OCI-LY3 (cell line): ENCODE data around the gene LSS.

Experiments
- H2AFZ ChIP-seq: fragments of 200-600, 300-600 bp; shearing (Covaris generic); 2 replicates; pipeline ENCODE4 v1.6.0; 2014; ENCODE audit warnings: antibody characterized with exemption, low read depth, low read length
- H3K27ac ChIP-seq: fragments of 200-600, 300-600 bp; sonication (generic); 2 replicates; pipeline ENCODE4 v1.5.1; 2014; ENCODE audit warnings: mild to moderate bottlenecking, low read length, moderate library complexity, mixed read lengths
- H3K27me3 ChIP-seq: fragments of 200-600, 300-600 bp; sonication (generic); 2 replicates; pipeline ENCODE4 v1.6.1; 2014; ENCODE audit warnings: low read depth, low read length, mixed read lengths
- H3K36me3 ChIP-seq: fragments of 200-600, 300-600 bp; sonication (generic); replicated peaks from 2 replicates; pipeline ENCODE3; 2014; ENCODE audit warnings: low read depth, low read length, mixed read lengths
- H3K4me1 ChIP-seq: fragments of 300-600, 200-600 bp; sonication (generic); 2 replicates; pipeline ENCODE4 v1.6.1; 2014; ENCODE audit warnings: low read length, mixed read lengths
- H3K4me2 ChIP-seq: fragments of 200-600, 300-600 bp; sonication (generic); 2 replicates; pipeline ENCODE4 v1.6.1; 2014; ENCODE audit warnings: low read length, mixed read lengths
- H3K4me3 ChIP-seq: fragments of 300-600, 200-600 bp; sonication (generic); 2 replicates; pipeline ENCODE4 v1.5.1; 2014; ENCODE audit warnings: antibody characterized with exemption, mild to moderate bottlenecking, low read length, moderate library complexity
- H3K79me2 ChIP-seq: fragments of 300-600, 200-600 bp; shearing (Covaris generic); 2 replicates; pipeline ENCODE4 v1.6.1; 2014; ENCODE audit warnings: mild to moderate bottlenecking, low read length, mixed read lengths
- H3K9ac ChIP-seq: fragments of 300-600, 200-600 bp; shearing (Covaris generic); 2 replicates; pipeline ENCODE4 v1.6.0; 2014; ENCODE audit warnings: mild to moderate bottlenecking, low read length, moderate library complexity
- H3K9me3 ChIP-seq: fragments of 200-600, 300-600 bp; shearing (Covaris generic); 2 replicates; pipeline ENCODE4 v1.6.1; 2014; ENCODE audit warnings: low read length, mixed read lengths; ENCODE audit not compliant: insufficient read depth
- H4K20me1 ChIP-seq: fragments of 200-600, 300-600 bp; sonication (generic); 2 replicates; pipeline ENCODE4 v1.6.1; 2016; ENCODE audit warnings: low read length, mixed read lengths; ENCODE audit not compliant: insufficient read depth
- EZH2phosphoT487 ChIP-seq: fragments of 200-600 bp; shearing (Covaris generic); IDR thresholded peaks from 2 replicates; pipeline ENCODE4 v1.6.1; 2018; ENCODE audit warnings: antibody characterized with exemption, mixed run types, low read depth
- TF ChIP-seq, protein P1 (sequence below): fragments of 200-600, 300-600 bp; sonication (generic); IDR thresholded peaks from 2 replicates; pipeline ENCODE4 v1.5.1; 2014; ENCODE audit warnings: antibody characterized with exemption, low read length, low read depth

The LSS gene

DNA sequence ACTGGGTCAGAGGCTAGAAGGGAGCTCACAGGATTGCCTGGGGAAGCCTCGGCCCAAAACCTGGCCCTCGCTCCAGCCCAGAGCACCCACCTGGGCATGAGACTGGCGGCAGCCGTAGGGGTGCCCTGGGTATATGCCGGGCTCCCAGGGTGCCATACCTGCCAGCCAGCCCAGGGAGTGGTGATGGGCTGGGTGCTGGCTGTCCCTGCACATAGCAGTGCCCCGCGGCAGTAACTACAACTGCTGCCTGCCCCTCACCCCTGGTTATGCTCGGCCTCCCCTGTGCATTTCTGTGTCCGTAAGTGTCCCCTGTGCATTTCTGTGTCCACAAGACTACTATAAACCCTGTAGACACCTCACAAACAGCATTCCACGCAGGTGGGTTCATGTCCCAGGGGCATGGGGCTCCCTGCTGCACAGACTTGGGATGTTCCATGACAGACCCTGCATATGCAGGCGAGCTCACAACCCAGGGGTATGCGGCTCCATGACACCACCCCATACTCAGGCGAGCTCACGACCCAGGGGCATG is 38.5 kb downstream of the LSS start:
- no peak overlapping the region for H3K27ac ChIP-seq

DNA sequence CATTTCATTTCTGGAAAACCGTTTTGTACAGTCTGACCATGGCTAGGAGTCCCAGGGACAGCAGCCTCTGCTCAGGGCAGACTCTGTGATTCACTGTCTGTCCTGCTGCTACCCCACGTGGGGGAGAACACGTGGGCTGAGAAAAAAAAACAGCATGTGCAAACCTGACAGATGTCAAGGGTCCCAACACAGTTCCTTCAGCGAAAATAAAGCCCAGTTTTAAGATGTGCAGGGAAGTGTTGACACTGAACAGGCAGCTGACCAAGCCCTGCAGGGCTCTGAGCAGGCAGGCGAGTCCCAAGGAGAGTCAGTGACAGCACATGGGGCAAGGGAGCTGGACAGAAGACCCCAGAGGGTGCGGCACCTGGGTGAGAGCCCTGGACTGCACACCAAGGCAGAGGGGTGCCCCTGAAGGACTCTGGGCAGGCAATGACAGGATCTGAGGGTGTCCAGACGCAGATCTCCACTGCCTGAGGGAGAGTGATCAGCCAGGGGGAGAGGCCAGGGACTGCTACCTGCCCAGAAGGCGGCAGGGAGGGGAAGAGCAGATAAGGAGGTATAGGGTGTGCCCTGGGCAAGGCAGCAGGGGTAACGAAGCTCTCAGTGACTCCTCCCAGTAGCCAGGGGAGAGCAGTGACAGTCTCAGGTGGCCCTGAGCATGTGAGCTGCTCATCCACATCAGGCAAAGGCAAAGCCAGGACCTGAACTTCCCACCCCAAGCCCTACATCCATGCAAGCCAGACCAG is 39.2 kb downstream of the LSS start:
- H3K4me3 ChIP-seq, result no peak overlapping the region
- H3K27ac ChIP-seq, result no peak overlapping the region
- TF ChIP-seq, protein P1, sequence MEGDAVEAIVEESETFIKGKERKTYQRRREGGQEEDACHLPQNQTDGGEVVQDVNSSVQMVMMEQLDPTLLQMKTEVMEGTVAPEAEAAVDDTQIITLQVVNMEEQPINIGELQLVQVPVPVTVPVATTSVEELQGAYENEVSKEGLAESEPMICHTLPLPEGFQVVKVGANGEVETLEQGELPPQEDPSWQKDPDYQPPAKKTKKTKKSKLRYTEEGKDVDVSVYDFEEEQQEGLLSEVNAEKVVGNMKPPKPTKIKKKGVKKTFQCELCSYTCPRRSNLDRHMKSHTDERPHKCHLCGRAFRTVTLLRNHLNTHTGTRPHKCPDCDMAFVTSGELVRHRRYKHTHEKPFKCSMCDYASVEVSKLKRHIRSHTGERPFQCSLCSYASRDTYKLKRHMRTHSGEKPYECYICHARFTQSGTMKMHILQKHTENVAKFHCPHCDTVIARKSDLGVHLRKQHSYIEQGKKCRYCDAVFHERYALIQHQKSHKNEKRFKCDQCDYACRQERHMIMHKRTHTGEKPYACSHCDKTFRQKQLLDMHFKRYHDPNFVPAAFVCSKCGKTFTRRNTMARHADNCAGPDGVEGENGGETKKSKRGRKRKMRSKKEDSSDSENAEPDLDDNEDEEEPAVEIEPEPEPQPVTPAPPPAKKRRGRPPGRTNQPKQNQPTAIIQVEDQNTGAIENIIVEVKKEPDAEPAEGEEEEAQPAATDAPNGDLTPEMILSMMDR, result no peak
- no peak for TF ChIP-seq EZH2phosphoT487
- H3K9ac ChIP-seq, result no peak overlapping the region
- peaks cover 22% of the 10 kb centered on the region for H3K36me3 ChIP-seq
- no peak overlapping the region for H3K4me2 ChIP-seq
- H3K9me3 ChIP-seq, result no peaks in the 10 kb centered on the region
- H3K79me2 ChIP-seq, result no peaks in the 10 kb centered on the region
- no peak overlapping the region for H2AFZ ChIP-seq
- no peaks in the 10 kb centered on the region for H3K4me1 ChIP-seq
- no peaks in the 10 kb centered on the region for H4K20me1 ChIP-seq
- no peaks in the 10 kb centered on the region for H3K27me3 ChIP-seq

More for the DNA sequence above, 38.5 kb downstream of the LSS start:
- no peak overlapping the region for H3K4me2 ChIP-seq
- H3K27me3 ChIP-seq, result no peaks in the 10 kb centered on the region
- no peaks in the 10 kb centered on the region for H3K79me2 ChIP-seq
- H3K4me1 ChIP-seq, result no peaks in the 10 kb centered on the region
- no peaks in the 10 kb centered on the region for H3K9me3 ChIP-seq
- no peak overlapping the region for H3K9ac ChIP-seq
- H4K20me1 ChIP-seq, result no peaks in the 10 kb centered on the region
- TF ChIP-seq, protein P1, result no peak
- peaks cover 25% of the 10 kb centered on the region for H3K36me3 ChIP-seq
- H3K4me3 ChIP-seq, result no peak overlapping the region
- H2AFZ ChIP-seq, result no peak overlapping the region

DNA sequence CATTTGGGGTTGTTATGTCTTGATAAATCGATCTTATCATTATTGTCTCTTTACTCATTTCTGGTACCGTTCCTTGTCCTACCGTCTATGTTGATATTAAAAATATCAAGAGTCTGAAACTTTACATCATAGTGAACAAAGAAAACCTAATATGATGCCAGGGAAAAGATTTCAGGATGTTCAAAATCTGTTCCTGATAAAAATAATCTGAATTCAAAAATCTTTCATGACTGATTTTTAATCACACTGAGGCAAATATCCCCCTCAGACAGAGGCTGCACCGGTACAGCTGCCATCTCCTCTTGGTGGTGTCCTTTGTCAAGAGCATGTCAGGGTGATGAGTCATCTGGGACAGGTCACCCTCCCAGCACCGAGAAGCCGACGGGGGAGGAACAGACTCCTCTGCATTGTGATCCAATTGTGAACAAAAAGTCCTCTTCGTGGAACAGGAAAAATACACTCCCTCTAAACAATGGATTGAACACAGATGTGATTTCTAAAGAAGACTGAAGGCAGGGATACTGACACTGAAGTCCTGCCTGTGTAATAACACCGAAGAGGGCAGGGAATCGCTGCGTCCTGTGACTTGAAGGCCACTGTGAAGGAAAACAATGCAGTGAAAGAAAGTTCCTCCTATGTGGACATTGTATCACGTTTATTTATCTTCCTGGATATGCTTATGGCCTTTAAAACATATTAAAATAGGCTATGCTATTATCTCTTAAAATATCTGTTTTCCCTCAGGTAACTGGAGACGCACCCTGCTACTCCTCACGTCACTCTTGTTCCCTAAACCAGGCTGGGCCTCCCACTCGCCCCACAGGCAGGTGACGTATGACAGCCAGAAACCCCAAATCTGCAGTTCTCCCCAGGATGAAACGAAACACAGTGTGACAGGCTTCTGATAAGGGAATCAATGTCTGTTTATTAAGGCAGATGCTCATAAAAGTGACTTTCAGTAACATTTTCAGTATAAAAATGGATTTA is 40.1 kb downstream of the LSS start:
- no peak overlapping the region for H3K4me3 ChIP-seq
- H3K27me3 ChIP-seq, result no peaks in the 10 kb centered on the region
- H4K20me1 ChIP-seq, result no peaks in the 10 kb centered on the region
- no peaks in the 10 kb centered on the region for H3K4me1 ChIP-seq
- H3K79me2 ChIP-seq, result no peaks in the 10 kb centered on the region
- H3K27ac ChIP-seq, result no peak overlapping the region
- peaks cover 15% of the 10 kb centered on the region for H3K36me3 ChIP-seq
- H3K4me2 ChIP-seq, result no peak overlapping the region
- TF ChIP-seq, protein P1, result no peak
- TF ChIP-seq EZH2phosphoT487, result no peak
- no peak overlapping the region for H2AFZ ChIP-seq
- no peaks in the 10 kb centered on the region for H3K9me3 ChIP-seq
- no peak overlapping the region for H3K9ac ChIP-seq

DNA sequence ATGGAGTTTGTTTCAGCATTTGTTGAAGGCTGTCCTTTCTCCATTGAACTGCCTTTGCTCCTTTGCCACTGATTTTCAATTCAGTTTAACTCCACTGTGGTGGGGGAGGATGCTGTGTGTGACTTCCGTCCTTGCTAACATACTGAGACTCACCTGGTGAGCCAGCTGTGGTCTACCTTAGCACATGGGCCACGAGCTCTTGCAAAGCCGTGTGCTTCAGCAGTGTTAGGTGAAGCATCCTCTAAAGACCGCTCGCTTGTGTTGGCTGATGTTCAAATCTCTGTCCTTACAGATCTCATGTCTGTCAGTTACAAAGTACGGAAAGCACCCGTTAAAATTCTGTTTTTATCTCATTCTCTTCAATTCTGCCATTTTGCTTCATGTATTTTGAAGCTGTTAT is 40.8 kb downstream of the LSS start:
- H3K4me1 ChIP-seq, result no peaks in the 10 kb centered on the region
- H3K36me3 ChIP-seq, result peaks cover 15% of the 10 kb centered on the region
- H3K4me3 ChIP-seq, result no peak overlapping the region
- H2AFZ ChIP-seq, result no peak overlapping the region
- no peaks in the 10 kb centered on the region for H3K27me3 ChIP-seq
- TF ChIP-seq EZH2phosphoT487, result no peak
- TF ChIP-seq, protein P1, result no peak
- H3K9ac ChIP-seq, result no peak overlapping the region
- H4K20me1 ChIP-seq, result no peaks in the 10 kb centered on the region
- no peaks in the 10 kb centered on the region for H3K79me2 ChIP-seq
- H3K27ac ChIP-seq, result no peak overlapping the region
- H3K9me3 ChIP-seq, result no peaks in the 10 kb centered on the region
- H3K4me2 ChIP-seq, result no peak overlapping the region
